UCSD-AML1 (cell line): ENCODE data around the gene RTN4.
A peak's percentile ranks its signal among the peaks of the same experiment; 100 is the strongest.
"Not testable (repeated sequence)": the region's sequence is repeated elsewhere in the genome, so short reads cannot be mapped to it uniquely, and the experiment has no call there.

Source experiments
- DNase-seq: peaks from one replicate; lab custom pipeline; 2025; ENCODE audit not compliant: unreplicated experiment; lab: John Stamatoyannopoulos, UW

Gene RTN4

GRCh38 chr2:55050100-55050994 lies at the start of gene RTN4:
Gene RTN4, minus strand, starts transcription at chr2:55050451. Its CDS starts 151 bp downstream, at chr2:55050300.
- DNase-seq, result peak; percentile 97

GRCh38 chr2:55099493-55099877 lies 49.2 kb upstream of the RTN4 start:
- DNase-seq, result no peak

GRCh38 chr2:55097461-55098410 lies 47.5 kb upstream of the RTN4 start:
- no peak for DNase-seq

GRCh38 chr2:55097082-55097460 lies 46.8 kb upstream of the RTN4 start:
- no peak for DNase-seq

GRCh38 chr2:55096586-55096985 lies 46.3 kb upstream of the RTN4 start:
- no peak for DNase-seq

GRCh38 chr2:55093381-55093780 lies 43.1 kb upstream of the RTN4 start:
- DNase-seq, result no peak

GRCh38 chr2:55092439-55092838 lies 42.2 kb upstream of the RTN4 start:
- DNase-seq, result no peak

- not testable (repeated sequence) for DNase-seq
These were observed 41.4 kb upstream of the RTN4 start for GRCh38 chr2:55091681-55092080.

GRCh38 chr2:55090702-55091101 lies 40.5 kb upstream of the RTN4 start:
- DNase-seq, result no peak

GRCh38 chr2:55089726-55090125 lies 39.5 kb upstream of the RTN4 start:
- DNase-seq, result no peak

- DNase-seq, result no peak
These were observed 38.1 kb upstream of the RTN4 start for GRCh38 chr2:55088400-55088799.

- no peak for DNase-seq
These were observed 37.7 kb upstream of the RTN4 start for GRCh38 chr2:55087936-55088335.

- DNase-seq, result no peak
These were observed 37.2 kb upstream of the RTN4 start for GRCh38 chr2:55087501-55087900.

- no peak for DNase-seq
These were observed 35.1 kb upstream of the RTN4 start for GRCh38 chr2:55085113-55086040.

- no peak for DNase-seq
These were observed 34.4 kb upstream of the RTN4 start for GRCh38 chr2:55084641-55085040.

- no peak for DNase-seq
These were observed 30.0 kb upstream of the RTN4 start for GRCh38 chr2:55080204-55080738.

- no peak for DNase-seq
These were observed 28.7 kb upstream of the RTN4 start for GRCh38 chr2:55078956-55079355.

- DNase-seq, result no peak
These were observed 26.5 kb upstream of the RTN4 start for GRCh38 chr2:55076721-55077120.

GRCh38 chr2:55076019-55076418 lies 25.8 kb upstream of the RTN4 start:
- not testable (repeated sequence) for DNase-seq
